KMS-11 (cell line): ENCODE results near the gene HYDIN.

Experiments
- H2AFZ ChIP-seq: fragments of 200-600 bp; sonication (generic); 2 replicates; pipeline ENCODE4 v1.6.1; 2016; ENCODE audit warnings: antibody characterized with exemption, mixed run types, low read depth
- H3K27ac ChIP-seq: fragments of 200-600 bp; sonication (generic); 2 replicates; pipeline ENCODE4 v1.6.1; 2016; ENCODE audit warnings: mild to moderate bottlenecking, mixed run types
- H3K27me3 ChIP-seq: fragments of 200-600 bp; sonication (generic); 2 replicates; pipeline ENCODE4 v1.6.1; 2017; ENCODE audit warnings: mild to moderate bottlenecking, low read depth, mixed run types, moderate library complexity; ENCODE audit not compliant: insufficient read depth
- H3K36me3 ChIP-seq: fragments of 200-600 bp; sonication (generic); 2 replicates; pipeline ENCODE4 v1.6.1; 2017; ENCODE audit warnings: mild to moderate bottlenecking, mixed run types; ENCODE audit not compliant: insufficient read depth
- H3K4me1 ChIP-seq: fragments of 200-600 bp; sonication (generic); 2 replicates; pipeline ENCODE4 v1.6.1; 2016; ENCODE audit warnings: mild to moderate bottlenecking, low read depth, mixed run types; ENCODE audit not compliant: poor library complexity, severe bottlenecking
- H3K4me2 ChIP-seq: fragments of 200-600 bp; sonication (generic); 2 replicates; pipeline ENCODE4 v1.7.0; 2016; ENCODE audit warnings: mild to moderate bottlenecking, mixed run types
- H3K4me3 ChIP-seq: fragments of 200-600 bp; sonication (generic); IDR thresholded peaks from 2 replicates; pipeline ENCODE4 v1.6.1; 2017; ENCODE audit warnings: low read depth, low read length, mixed read lengths; ENCODE audit not compliant: insufficient read depth
- H3K79me2 ChIP-seq: fragments of 200-600 bp; sonication (generic); 2 replicates; pipeline ENCODE4 v1.6.1; 2016; ENCODE audit warnings: low read depth, mixed run types; ENCODE audit not compliant: insufficient read depth
- H3K9ac ChIP-seq: fragments of 200-600 bp; sonication (generic); 2 replicates; pipeline ENCODE4 v1.6.1; 2016; ENCODE audit warnings: mild to moderate bottlenecking, mixed run types
- H4K20me1 ChIP-seq: fragments of 200-600 bp; sonication (generic); 2 replicates; pipeline ENCODE4 v1.6.1; 2016; ENCODE audit warnings: mild to moderate bottlenecking, mixed run types; ENCODE audit not compliant: insufficient read depth
- CTCF ChIP-seq: fragments of 200-600 bp; sonication (generic); conservative IDR thresholded peaks from 2 replicates; pipeline ENCODE4 v1.6.1; 2017; ENCODE audit warnings: low read depth, mild to moderate bottlenecking, antibody characterized with exemption, low read length, moderate library complexity, mixed read lengths

HYDIN gene

GRCh38 chr16:70775399-70775798 lies 455.1 kb downstream of the HYDIN start:
- H2AFZ ChIP-seq, result no peak overlapping the region
- no peak overlapping the region for H3K4me2 ChIP-seq
- H4K20me1 ChIP-seq, result no peaks in the 10 kb centered on the region
- H3K9ac ChIP-seq, result no peak overlapping the region
- no peak overlapping the region for H3K4me3 ChIP-seq
- H3K27me3 ChIP-seq, result no peaks in the 10 kb centered on the region
- H3K4me1 ChIP-seq, result peaks cover 6% of the 10 kb centered on the region
- no peaks in the 10 kb centered on the region for H3K79me2 ChIP-seq
- no peaks in the 10 kb centered on the region for H3K36me3 ChIP-seq
- TF ChIP-seq CTCF, result no peak
- H3K27ac ChIP-seq, result no peak overlapping the region

GRCh38 chr16:70774261-70774660 lies 456.3 kb downstream of the HYDIN start:
- Histone ChIP-seq H3K4me3 (no peak overlapping the region), H3K4me1 (peaks cover 4% of the 10 kb centered on the region), H3K27ac (no peak overlapping the region), H3K79me2 (no peaks in the 10 kb centered on the region), H3K27me3 (no peaks in the 10 kb centered on the region), H3K4me2 (no peak overlapping the region), H3K9ac (no peak overlapping the region), H3K36me3 (no peaks in the 10 kb centered on the region), H4K20me1 (no peaks in the 10 kb centered on the region), H2AFZ (no peak overlapping the region)
- TF ChIP-seq CTCF, result no peak

- Histone ChIP-seq H3K4me1 (no peaks in the 10 kb centered on the region), H3K4me3 (no peak overlapping the region), H4K20me1 (no peaks in the 10 kb centered on the region), H3K9ac (no peak overlapping the region), H3K36me3 (no peaks in the 10 kb centered on the region), H2AFZ (no peak overlapping the region), H3K27ac (no peak overlapping the region), H3K79me2 (no peaks in the 10 kb centered on the region), H3K27me3 (no peaks in the 10 kb centered on the region), H3K4me2 (no peak overlapping the region)
- no peak for TF ChIP-seq CTCF
Measured at GRCh38 chr16:70772493-70772892, 458.0 kb downstream of the HYDIN start.

GRCh38 chr16:70770626-70771552 lies 459.6 kb downstream of the HYDIN start:
- Histone ChIP-seq H3K27me3 (no peaks in the 10 kb centered on the region), H3K4me1 (no peaks in the 10 kb centered on the region), H3K4me3 (no peak overlapping the region), H3K9ac (no peak overlapping the region), H4K20me1 (no peaks in the 10 kb centered on the region), H3K79me2 (no peaks in the 10 kb centered on the region), H3K36me3 (no peaks in the 10 kb centered on the region), H3K27ac (no peak overlapping the region), H2AFZ (no peak overlapping the region), H3K4me2 (no peak overlapping the region)
- TF ChIP-seq CTCF, result peak; percentile 90
